ENCODE results near the gene RBM44.
"Not testable (repeated sequence)": the region's sequence is repeated elsewhere in the genome, so short reads cannot be mapped to it uniquely, and the experiment has no call there.

RBM44 gene

GRCh38 chr2:237835372-237835771 lies 36.8 kb downstream of the RBM44 start:
- Histone ChIP-seq H2BK12ac (ENCODE audit: low read length) (no peak overlapping the region), H2AK5ac (ENCODE audit: low read depth, low read length) (no peak overlapping the region), H3K14ac (ENCODE audit: low read length) (no peak overlapping the region), H2BK120ac (ENCODE audit: low read depth, low read length) (no peak overlapping the region), H3K36me3 (replicated peaks in 1 of 2; ENCODE audit: control insufficient read depth in 2 of 2, insufficient read depth in 2 of 2, low read length in 2 of 2) (no peaks in the 10 kb centered on the region), H3K9ac (ENCODE audit: low read depth, low read length, poor library complexity) (no peak overlapping the region), H2BK15ac (ENCODE audit: low read length) (no peak overlapping the region), H3K4me3 (ENCODE audit: low read length in 2 of 2) (no peak overlapping the region), H2AFZ (ENCODE audit: low read length) (no peak overlapping the region), H4K8ac (ENCODE audit: low read depth, low read length) (no peak overlapping the region), H4K91ac (ENCODE audit: low read depth, low read length, poor library complexity) (no peak overlapping the region), H3K18ac (ENCODE audit: low read length) (no peak overlapping the region), H3K4ac (ENCODE audit: low read length) (no peak overlapping the region), H3K27ac (replicated peaks; ENCODE audit: low read length) (no peak overlapping the region), H2BK5ac (ENCODE audit: low read length) (no peak overlapping the region), H3K79me1 (ENCODE audit: low read depth, low read length) (no peaks in the 10 kb centered on the region), H3K27me3 (ENCODE audit: control insufficient read depth in 3 of 3, insufficient read depth in 3 of 3, low read depth in 1 of 3, low read length in 3 of 3) (no peaks in the 10 kb centered on the region), H3K4me2 (ENCODE audit: insufficient read depth, low read length, poor library complexity, severe bottlenecking) (no peak overlapping the region), H3K9me3 (replicated peaks in 1 of 2; ENCODE audit: control insufficient read depth in 2 of 2, insufficient read depth in 1 of 2, low read depth in 1 of 2, low read length in 2 of 2) (no peaks in the 10 kb centered on the region), H3K4me1 (ENCODE audit: control insufficient read depth in 2 of 2, insufficient read depth in 1 of 2, low read depth in 1 of 2, low read length in 2 of 2) (no peaks in the 10 kb centered on the region), H3K23ac (ENCODE audit: low read depth, low read length, poor library complexity) (no peak overlapping the region)
- no peak for DNase-seq (ENCODE audit: low spot score)
- no CpG with 5 or more reads among the region's 3 CpGs for WGBS, 2 donors (ENCODE audit: extremely low coverage in 2 of 2, insufficient read length in 2 of 2, insufficient replicate concordance in 1 of 2)

GRCh38 chr2:237841051-237841450 lies 42.5 kb downstream of the RBM44 start:
- no peak overlapping the region for H2AK5ac ChIP-seq (ENCODE audit: low read depth, low read length)
- WGBS, 2 donors (ENCODE audit: extremely low coverage in 2 of 2, insufficient read length in 2 of 2, insufficient replicate concordance in 1 of 2): no CpG with 5 or more reads among the region's 4 CpGs
- no peak overlapping the region for H4K91ac ChIP-seq (ENCODE audit: low read depth, low read length, poor library complexity)
- no peak overlapping the region for H3K14ac ChIP-seq (ENCODE audit: low read length)
- H2BK5ac ChIP-seq (ENCODE audit: low read length): no peak overlapping the region
- no peak overlapping the region for H2AFZ ChIP-seq (ENCODE audit: low read length)
- H3K27ac ChIP-seq (replicated peaks; ENCODE audit: low read length): no peak overlapping the region
- no peak overlapping the region for H3K4ac ChIP-seq (ENCODE audit: low read length)
- H3K27me3 ChIP-seq (ENCODE audit: control insufficient read depth in 3 of 3, insufficient read depth in 3 of 3, low read depth in 1 of 3, low read length in 3 of 3): no peaks in the 10 kb centered on the region
- no peak overlapping the region for H2BK12ac ChIP-seq (ENCODE audit: low read length)
- H3K23ac ChIP-seq (ENCODE audit: low read depth, low read length, poor library complexity): no peak overlapping the region
- no peak overlapping the region for H2BK120ac ChIP-seq (ENCODE audit: low read depth, low read length)
- H3K9me3 ChIP-seq (replicated peaks in 1 of 2; ENCODE audit: control insufficient read depth in 2 of 2, insufficient read depth in 1 of 2, low read depth in 1 of 2, low read length in 2 of 2): no peaks in the 10 kb centered on the region
- no peak overlapping the region for H3K4me2 ChIP-seq (ENCODE audit: insufficient read depth, low read length, poor library complexity, severe bottlenecking)
- no peak overlapping the region for H3K18ac ChIP-seq (ENCODE audit: low read length)
- H3K4me3 ChIP-seq (ENCODE audit: low read length in 2 of 2): no peak overlapping the region
- H4K8ac ChIP-seq (ENCODE audit: low read depth, low read length): no peak overlapping the region
- H2BK15ac ChIP-seq (ENCODE audit: low read length): no peak overlapping the region
- no peak overlapping the region for H3K9ac ChIP-seq (ENCODE audit: low read depth, low read length, poor library complexity)
- H3K4me1 ChIP-seq (ENCODE audit: control insufficient read depth in 2 of 2, insufficient read depth in 1 of 2, low read depth in 1 of 2, low read length in 2 of 2): no peaks in the 10 kb centered on the region
- no peaks in the 10 kb centered on the region for H3K79me1 ChIP-seq (ENCODE audit: low read depth, low read length)
- DNase-seq (ENCODE audit: low spot score): no peak
- H3K36me3 ChIP-seq (replicated peaks in 1 of 2; ENCODE audit: control insufficient read depth in 2 of 2, insufficient read depth in 2 of 2, low read length in 2 of 2): no peaks in the 10 kb centered on the region

- H2AK5ac ChIP-seq (ENCODE audit: low read depth, low read length); H3K36me3 ChIP-seq (replicated peaks in 1 of 2; ENCODE audit: control insufficient read depth in 2 of 2, insufficient read depth in 2 of 2, low read length in 2 of 2); H3K4me3 ChIP-seq (ENCODE audit: low read length in 2 of 2); H4K8ac ChIP-seq (ENCODE audit: low read depth, low read length); H3K4ac ChIP-seq (ENCODE audit: low read length); H3K27me3 ChIP-seq (ENCODE audit: control insufficient read depth in 3 of 3, insufficient read depth in 3 of 3, low read depth in 1 of 3, low read length in 3 of 3); H3K23ac ChIP-seq (ENCODE audit: low read depth, low read length, poor library complexity); H4K91ac ChIP-seq (ENCODE audit: low read depth, low read length, poor library complexity); DNase-seq (ENCODE audit: low spot score); H3K4me1 ChIP-seq (ENCODE audit: control insufficient read depth in 2 of 2, insufficient read depth in 1 of 2, low read depth in 1 of 2, low read length in 2 of 2); H3K18ac ChIP-seq (ENCODE audit: low read length); H2BK5ac ChIP-seq (ENCODE audit: low read length); H3K27ac ChIP-seq (replicated peaks; ENCODE audit: low read length); H2AFZ ChIP-seq (ENCODE audit: low read length); H2BK12ac ChIP-seq (ENCODE audit: low read length); H2BK15ac ChIP-seq (ENCODE audit: low read length); H3K4me2 ChIP-seq (ENCODE audit: insufficient read depth, low read length, poor library complexity, severe bottlenecking); H3K79me1 ChIP-seq (ENCODE audit: low read depth, low read length); H2BK120ac ChIP-seq (ENCODE audit: low read depth, low read length); H3K9me3 ChIP-seq (replicated peaks in 1 of 2; ENCODE audit: control insufficient read depth in 2 of 2, insufficient read depth in 1 of 2, low read depth in 1 of 2, low read length in 2 of 2); H3K14ac ChIP-seq (ENCODE audit: low read length): not testable (repeated sequence)
- WGBS, 2 donors (ENCODE audit: extremely low coverage in 2 of 2, insufficient read length in 2 of 2, insufficient replicate concordance in 1 of 2): no CpG with 5 or more reads among the region's 12 CpGs
- peak overlapping the region; percentile 21 for H3K9ac ChIP-seq (ENCODE audit: low read depth, low read length, poor library complexity)
Observed at GRCh38 chr2:237848940-237849339, 50.4 kb downstream of the RBM44 start.

- no peak overlapping the region for H3K4ac ChIP-seq (ENCODE audit: low read length)
- no peak overlapping the region for H2BK15ac ChIP-seq (ENCODE audit: low read length)
- no peak overlapping the region for H4K8ac ChIP-seq (ENCODE audit: low read depth, low read length)
- no peak overlapping the region for H3K14ac ChIP-seq (ENCODE audit: low read length)
- no peak overlapping the region for H2BK5ac ChIP-seq (ENCODE audit: low read length)
- peaks cover 7 to 11% (median 11%) of the 10 kb centered on the region in 3 experiments for H3K27me3 ChIP-seq (ENCODE audit: control insufficient read depth in 3 of 3, insufficient read depth in 3 of 3, low read depth in 1 of 3, low read length in 3 of 3)
- H4K91ac ChIP-seq (ENCODE audit: low read depth, low read length, poor library complexity): no peak overlapping the region
- H3K4me3 ChIP-seq (ENCODE audit: low read length in 2 of 2): no peak overlapping the region
- H2AK5ac ChIP-seq (ENCODE audit: low read depth, low read length): no peak overlapping the region
- WGBS, 2 donors (ENCODE audit: extremely low coverage in 2 of 2, insufficient read length in 2 of 2, insufficient replicate concordance in 1 of 2): no CpG with 5 or more reads among the region's 3 CpGs
- no peak for DNase-seq (ENCODE audit: low spot score)
- H2AFZ ChIP-seq (ENCODE audit: low read length): no peak overlapping the region
- peaks cover 0 to 1% of the 10 kb centered on the region in 2 donors for H3K9me3 ChIP-seq (replicated peaks in 1 of 2; ENCODE audit: control insufficient read depth in 2 of 2, insufficient read depth in 1 of 2, low read depth in 1 of 2, low read length in 2 of 2)
- no peak overlapping the region for H3K27ac ChIP-seq (replicated peaks; ENCODE audit: low read length)
- no peaks in the 10 kb centered on the region for H3K79me1 ChIP-seq (ENCODE audit: low read depth, low read length)
- no peak overlapping the region for H3K23ac ChIP-seq (ENCODE audit: low read depth, low read length, poor library complexity)
- H3K4me1 ChIP-seq (ENCODE audit: control insufficient read depth in 2 of 2, insufficient read depth in 1 of 2, low read depth in 1 of 2, low read length in 2 of 2): peaks cover 9 to 14% of the 10 kb centered on the region in 2 donors
- H3K9ac ChIP-seq (ENCODE audit: low read depth, low read length, poor library complexity): no peak overlapping the region
- H2BK12ac ChIP-seq (ENCODE audit: low read length): no peak overlapping the region
- H3K36me3 ChIP-seq (replicated peaks in 1 of 2; ENCODE audit: control insufficient read depth in 2 of 2, insufficient read depth in 2 of 2, low read length in 2 of 2): no peaks in the 10 kb centered on the region
- H3K4me2 ChIP-seq (ENCODE audit: insufficient read depth, low read length, poor library complexity, severe bottlenecking): no peak overlapping the region
- no peak overlapping the region for H3K18ac ChIP-seq (ENCODE audit: low read length)
- no peak overlapping the region for H2BK120ac ChIP-seq (ENCODE audit: low read depth, low read length)
Observed at GRCh38 chr2:237854295-237854694, 55.7 kb downstream of the RBM44 start.
